Cardiac fibroblast (primary cell): ENCODE data around the gene S100A13.

Experiments
- DNase-seq, 2 donors: peaks; one replicate each; pipeline versions ENCODE4 v3.0.0 to v3.0.0-alpha.2; 2010; ENCODE audit warnings: low read depth in 2 of 2
- H3K4me3 ChIP-seq, 2 donors: replicated peaks in 1 of 2; 1 replicate in 1 of 2; 2 replicates in 1 of 2; pipeline ENCODE4 v1.5.1; 2011; ENCODE audit warnings: low read depth in 2 of 2, low read length in 2 of 2, mild to moderate bottlenecking in 2 of 2, moderate library complexity in 1 of 2
- CTCF ChIP-seq: IDR thresholded peaks from one replicate; pipeline ENCODE4 v1.5.1; 2011; ENCODE audit warnings: low read depth, mild to moderate bottlenecking, low read length, inconsistent platforms

S100A13 gene

GRCh38 chr1:153658400-153659174 is 31.3 kb upstream of the S100A13 start, which contains the start of gene SNAPIN:
Gene SNAPIN, plus strand, starts transcription at chr1:153658703. Its CDS starts 41 bp downstream, at chr1:153658744.
- no peak for TF ChIP-seq CTCF
- H3K4me3 ChIP-seq = peak within 1 kb of the TSS; percentile 81 to 91
- DNase-seq = peak; percentile 84 to 91

- H3K4me3 ChIP-seq = no peak overlapping the region
- no peak for DNase-seq
- TF ChIP-seq CTCF = no peak
Observed at GRCh38 chr1:153655333-153655732, 28.0 kb upstream of the S100A13 start.

- TF ChIP-seq CTCF = no peak
- DNase-seq = peak; percentile 51 to 68
- no peak overlapping the region for H3K4me3 ChIP-seq
Observed at GRCh38 chr1:153652805-153653500, 25.6 kb upstream of the S100A13 start.

- no peak overlapping the region for H3K4me3 ChIP-seq
- DNase-seq = no peak
- no peak for TF ChIP-seq CTCF
Observed at GRCh38 chr1:153651771-153652170, 24.5 kb upstream of the S100A13 start.

GRCh38 chr1:153649863-153650235 is 22.5 kb upstream of the S100A13 start:
- DNase-seq = no peak
- no peak for TF ChIP-seq CTCF
- H3K4me3 ChIP-seq = no peak overlapping the region

GRCh38 chr1:153649137-153649862 is 22.0 kb upstream of the S100A13 start:
- no peak for DNase-seq
- no peak overlapping the region for H3K4me3 ChIP-seq
- TF ChIP-seq CTCF = no peak
